ENCODE data around the gene FBXW12. TPM values are rescaled to one million over a fixed set of nuclear protein-coding genes. Genes with fewer than 3 reads are reported as not detected.

The FBXW12 gene
- total RNA-seq, 1 donor from 2014 or later, result 0.38 TPM

DNA sequence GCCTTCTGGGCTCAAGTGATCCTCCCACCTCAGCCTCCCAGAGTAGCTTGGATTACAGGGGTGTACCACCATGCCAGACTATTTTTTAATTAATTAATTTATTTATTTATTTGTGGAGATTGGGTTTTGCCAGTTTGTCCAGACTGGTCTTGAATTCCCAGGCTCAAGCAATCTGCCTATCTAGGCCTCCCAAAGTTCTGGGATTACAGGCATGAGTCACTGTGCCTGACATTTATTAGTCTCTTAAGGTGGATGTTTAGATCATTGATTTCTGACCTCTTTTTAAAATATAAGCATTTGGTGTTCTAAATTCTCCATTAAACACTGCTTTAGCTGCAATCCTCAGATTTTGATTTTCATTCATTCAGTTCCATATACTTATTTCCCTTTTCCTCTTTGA, 15.6 kb downstream of the FBXW12 start:
- no peak for DNase-seq (ENCODE audit: low spot score, unreplicated experiment)
- Mint-ChIP-seq H3K9me3 (ENCODE audit: low read depth) (peaks cover 2% of the 10 kb centered on the region), H3K27me3 (no peaks in the 10 kb centered on the region), H3K4me1 (ENCODE audit: low read depth) (no peaks in the 10 kb centered on the region), H3K4me3 (ENCODE audit: low read depth) (no peak overlapping the region), H3K36me3 (ENCODE audit: insufficient read depth) (no peaks in the 10 kb centered on the region), H3K27ac (no peak overlapping the region)
- TF ChIP-seq, protein P1, sequence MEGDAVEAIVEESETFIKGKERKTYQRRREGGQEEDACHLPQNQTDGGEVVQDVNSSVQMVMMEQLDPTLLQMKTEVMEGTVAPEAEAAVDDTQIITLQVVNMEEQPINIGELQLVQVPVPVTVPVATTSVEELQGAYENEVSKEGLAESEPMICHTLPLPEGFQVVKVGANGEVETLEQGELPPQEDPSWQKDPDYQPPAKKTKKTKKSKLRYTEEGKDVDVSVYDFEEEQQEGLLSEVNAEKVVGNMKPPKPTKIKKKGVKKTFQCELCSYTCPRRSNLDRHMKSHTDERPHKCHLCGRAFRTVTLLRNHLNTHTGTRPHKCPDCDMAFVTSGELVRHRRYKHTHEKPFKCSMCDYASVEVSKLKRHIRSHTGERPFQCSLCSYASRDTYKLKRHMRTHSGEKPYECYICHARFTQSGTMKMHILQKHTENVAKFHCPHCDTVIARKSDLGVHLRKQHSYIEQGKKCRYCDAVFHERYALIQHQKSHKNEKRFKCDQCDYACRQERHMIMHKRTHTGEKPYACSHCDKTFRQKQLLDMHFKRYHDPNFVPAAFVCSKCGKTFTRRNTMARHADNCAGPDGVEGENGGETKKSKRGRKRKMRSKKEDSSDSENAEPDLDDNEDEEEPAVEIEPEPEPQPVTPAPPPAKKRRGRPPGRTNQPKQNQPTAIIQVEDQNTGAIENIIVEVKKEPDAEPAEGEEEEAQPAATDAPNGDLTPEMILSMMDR (IDR thresholded peaks at IDR 0.05; ENCODE audit: unreplicated experiment), result no peak

DNA sequence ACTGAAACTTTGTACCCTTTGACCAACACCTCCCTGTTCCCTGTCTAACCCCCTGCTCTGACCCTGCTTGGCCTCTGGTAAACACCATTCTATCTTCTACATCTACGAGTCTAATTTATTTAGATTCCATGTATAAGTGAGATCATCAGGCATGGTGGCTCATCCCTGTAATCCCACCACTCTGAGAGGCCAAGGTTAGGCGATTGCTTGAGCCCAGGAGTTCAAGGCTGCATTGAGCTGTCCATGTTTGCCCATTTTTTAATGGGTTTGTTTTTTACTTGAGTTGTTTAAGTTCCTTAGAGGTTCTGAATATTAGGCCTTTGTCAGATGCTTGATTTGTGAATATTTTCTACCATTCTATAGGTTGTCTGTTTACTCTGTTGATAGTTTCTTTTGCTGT, 16.9 kb downstream of the FBXW12 start:
- TF ChIP-seq, protein P1 (IDR thresholded peaks at IDR 0.05; ENCODE audit: unreplicated experiment), result no peak
- H3K9me3 Mint-ChIP-seq (ENCODE audit: low read depth), result peaks cover 2% of the 10 kb centered on the region
- H3K27ac Mint-ChIP-seq, result peak overlapping the region; percentile 89
- H3K4me1 Mint-ChIP-seq (ENCODE audit: low read depth), result no peaks in the 10 kb centered on the region
- H3K4me3 Mint-ChIP-seq (ENCODE audit: low read depth), result no peak overlapping the region
- no peak for DNase-seq (ENCODE audit: low spot score, unreplicated experiment)
- H3K36me3 Mint-ChIP-seq (ENCODE audit: insufficient read depth), result no peaks in the 10 kb centered on the region
- H3K27me3 Mint-ChIP-seq, result no peaks in the 10 kb centered on the region

DNA sequence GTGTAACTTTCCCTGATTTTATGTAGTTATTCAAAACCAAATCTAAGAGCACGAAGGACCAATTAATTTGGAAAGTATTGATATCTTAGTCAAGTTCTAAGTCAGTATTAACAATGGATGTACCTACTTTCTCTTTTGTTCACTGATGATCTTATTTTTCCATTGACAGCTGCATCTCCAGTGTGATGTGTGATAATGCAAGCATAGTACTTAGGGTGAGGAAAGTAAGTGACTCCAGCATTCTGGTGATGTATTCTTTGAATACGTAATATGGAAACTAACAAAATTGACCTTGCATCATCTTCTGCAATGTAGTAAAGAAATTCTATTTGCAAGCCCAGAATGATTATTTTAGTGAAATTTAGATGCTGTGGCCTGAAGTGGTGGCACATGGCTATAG, 22.4 kb downstream of the FBXW12 start:
- TF ChIP-seq, protein P1 (IDR thresholded peaks at IDR 0.05; ENCODE audit: unreplicated experiment), result no peak
- Mint-ChIP-seq H3K27me3 (peaks cover 16% of the 10 kb centered on the region), H3K4me1 (ENCODE audit: low read depth) (peaks cover 5% of the 10 kb centered on the region), H3K36me3 (ENCODE audit: insufficient read depth) (no peaks in the 10 kb centered on the region), H3K4me3 (ENCODE audit: low read depth) (no peak overlapping the region), H3K27ac (no peak overlapping the region), H3K9me3 (ENCODE audit: low read depth) (no peaks in the 10 kb centered on the region)
- DNase-seq (ENCODE audit: low spot score, unreplicated experiment), result no peak

DNA sequence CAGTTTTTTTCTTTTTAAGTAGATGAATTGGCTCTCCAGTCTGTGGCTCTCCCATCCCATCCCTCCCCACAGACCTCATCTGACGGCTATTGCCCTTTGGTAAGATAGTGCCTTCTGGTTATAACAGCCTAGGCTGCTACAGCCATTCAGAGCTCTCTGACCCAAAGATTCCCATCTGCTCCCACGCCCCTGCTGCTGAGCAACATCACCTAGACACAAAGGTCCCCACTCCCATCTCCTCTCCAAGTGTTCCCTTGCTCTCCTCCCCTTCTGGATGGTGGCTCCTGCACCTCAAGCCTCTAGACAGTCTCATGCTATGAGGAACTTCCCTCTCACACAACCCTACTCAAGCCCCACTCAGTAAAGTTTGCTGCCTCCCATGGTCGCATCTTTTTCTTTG, 23.7 kb downstream of the FBXW12 start:
- Mint-ChIP-seq H3K9me3 (ENCODE audit: low read depth) (no peaks in the 10 kb centered on the region), H3K4me3 (ENCODE audit: low read depth) (no peak overlapping the region), H3K36me3 (ENCODE audit: insufficient read depth) (peaks cover 2% of the 10 kb centered on the region), H3K27ac (peak overlapping the region; percentile 21), H3K4me1 (ENCODE audit: low read depth) (peaks cover 7% of the 10 kb centered on the region), H3K27me3 (peaks cover 16% of the 10 kb centered on the region)
- DNase-seq (ENCODE audit: low spot score, unreplicated experiment), result no peak
- TF ChIP-seq, protein P1 (IDR thresholded peaks at IDR 0.05; ENCODE audit: unreplicated experiment), result no peak

DNA sequence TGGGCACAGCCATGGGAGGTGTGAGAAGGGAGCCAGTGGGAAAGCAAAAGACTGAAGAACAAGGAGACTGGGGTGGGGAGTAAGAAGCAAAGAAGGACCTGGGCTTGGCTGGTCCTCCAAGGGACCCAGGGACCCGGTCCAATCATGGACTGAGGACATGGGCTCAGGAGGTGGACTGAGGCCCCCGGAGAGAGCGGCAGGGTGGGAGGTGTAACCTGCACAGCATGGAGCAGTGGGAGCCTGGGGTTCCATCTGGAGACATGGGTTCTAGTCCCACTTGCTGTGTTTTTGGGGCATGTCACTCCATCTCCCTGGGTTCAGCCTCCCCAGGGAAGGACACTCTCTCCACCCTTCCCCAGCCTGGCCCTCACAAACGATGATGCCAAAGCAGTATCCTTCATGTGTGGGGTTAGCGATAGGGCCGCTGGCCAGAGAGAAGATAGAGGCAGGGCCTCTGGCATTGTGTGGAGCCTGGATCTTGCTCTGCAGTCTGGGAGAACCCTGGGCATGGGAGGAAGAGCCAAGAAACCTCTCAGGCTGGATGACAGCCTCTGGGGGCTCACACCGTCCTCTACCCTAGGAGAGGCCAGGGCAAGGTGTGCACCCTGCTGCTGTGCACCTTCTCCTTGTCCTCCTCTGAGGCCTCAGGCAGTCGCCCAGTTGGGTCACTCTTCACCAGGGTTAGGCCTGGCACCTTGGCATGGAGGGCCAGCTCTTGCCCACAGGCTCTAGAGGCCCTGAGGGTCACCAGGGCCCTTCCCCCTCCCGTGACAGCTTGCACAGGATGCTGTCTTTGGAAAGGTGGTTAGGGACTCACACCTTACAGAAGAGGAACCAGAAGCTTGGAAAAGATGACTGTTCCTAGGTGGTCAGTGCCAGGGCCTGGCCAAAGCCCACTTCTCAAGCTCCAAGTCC, 26.0 kb downstream of the FBXW12 start:
- H3K27me3 Mint-ChIP-seq, result peaks cover 16% of the 10 kb centered on the region
- no peak overlapping the region for H3K4me3 Mint-ChIP-seq (ENCODE audit: low read depth)
- peak overlapping the region; percentile 86 for H3K27ac Mint-ChIP-seq
- H3K36me3 Mint-ChIP-seq (ENCODE audit: insufficient read depth), result peaks cover 10% of the 10 kb centered on the region
- TF ChIP-seq, protein P1 (IDR thresholded peaks at IDR 0.05; ENCODE audit: unreplicated experiment), result no peak
- H3K4me1 Mint-ChIP-seq (ENCODE audit: low read depth), result peaks cover 9% of the 10 kb centered on the region
- no peak for DNase-seq (ENCODE audit: low spot score, unreplicated experiment)
- H3K9me3 Mint-ChIP-seq (ENCODE audit: low read depth), result no peaks in the 10 kb centered on the region

Measured in progenitor cell of endocrine pancreas (in vitro differentiated cells).